IPS-20b (cell line): ENCODE results near the gene CHST1.

Experiments used
- H3K27ac ChIP-seq: one replicate; pipeline ENCODE4 v1.5.1; 2013; ENCODE audit warnings: low read length
- H3K27me3 ChIP-seq: 2 replicates; pipeline ENCODE4 v1.6.1; 2013; ENCODE audit warnings: mild to moderate bottlenecking, low read length, inconsistent platforms; ENCODE audit not compliant: insufficient read depth
- H3K36me3 ChIP-seq: 2 replicates; pipeline ENCODE4 v1.6.1; 2013; ENCODE audit warnings: low read depth, mild to moderate bottlenecking, inconsistent platforms, low read length, moderate library complexity; ENCODE audit not compliant: insufficient read depth
- H3K4me1 ChIP-seq: 2 replicates; pipeline ENCODE4 v1.6.1; 2013; ENCODE audit warnings: mild to moderate bottlenecking, control low read depth, inconsistent platforms, low read length, moderate library complexity; ENCODE audit not compliant: insufficient read depth
- H3K4me3 ChIP-seq: 2 replicates; pipeline ENCODE4 v1.5.1; 2013; ENCODE audit warnings: mild to moderate bottlenecking, low read length, inconsistent platforms
- H3K9ac ChIP-seq: 2 replicates; pipeline ENCODE4 v1.6.1; 2013; ENCODE audit warnings: low read depth, mild to moderate bottlenecking, inconsistent platforms, low read length, moderate library complexity
- H3K9me3 ChIP-seq: 2 replicates; pipeline ENCODE4 v1.6.1; 2013; ENCODE audit warnings: mild to moderate bottlenecking, low read depth, low read length, inconsistent platforms; ENCODE audit not compliant: insufficient read depth

The CHST1 gene

GRCh38 chr11:45647329-45647728, 18.1 kb downstream of the CHST1 start:
- H3K36me3 ChIP-seq: no peaks in the 10 kb centered on the region
- H3K27me3 ChIP-seq: no peaks in the 10 kb centered on the region
- peaks cover 4% of the 10 kb centered on the region; the same call in 1 of the 2 replicates for H3K4me1 ChIP-seq
- H3K9ac ChIP-seq: no peak overlapping the region
- no peaks in the 10 kb centered on the region for H3K9me3 ChIP-seq
- no peak overlapping the region for H3K27ac ChIP-seq
- no peak overlapping the region for H3K4me3 ChIP-seq

DNA sequence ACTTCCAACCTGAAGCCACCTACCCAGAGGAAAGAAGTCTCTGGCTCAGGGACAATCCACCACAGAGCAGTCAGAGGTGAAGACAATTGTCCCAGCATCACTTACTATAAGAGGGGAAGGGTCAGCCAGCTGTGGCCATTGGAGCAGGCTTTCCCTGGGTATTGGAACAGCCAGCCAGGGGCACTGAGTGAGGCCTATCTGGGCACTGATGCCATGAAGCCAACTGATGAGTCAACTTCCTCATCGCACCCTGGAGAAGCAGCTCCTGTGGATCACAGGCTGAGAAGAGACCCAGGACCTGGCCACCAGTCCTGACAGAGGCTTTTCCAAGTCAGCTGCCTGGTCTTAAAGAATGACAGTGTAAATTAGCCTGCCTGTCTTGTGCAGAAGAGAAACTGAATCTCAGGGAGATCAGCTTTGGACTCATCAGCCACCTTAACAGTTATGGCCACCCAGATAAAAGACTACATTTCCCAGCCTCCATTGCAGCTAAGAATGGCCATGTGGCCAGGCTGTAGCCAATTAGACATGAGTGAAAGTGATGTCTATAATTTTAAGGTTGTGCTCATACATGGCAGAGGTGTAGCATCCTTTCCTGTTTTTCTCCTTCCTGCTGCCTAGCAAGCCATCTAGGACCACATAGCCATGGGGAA, 19.0 kb downstream of the CHST1 start:
- H3K27ac ChIP-seq: no peak overlapping the region
- peaks cover 4% of the 10 kb centered on the region; the same call in 1 of the 2 replicates for H3K4me1 ChIP-seq
- no peaks in the 10 kb centered on the region for H3K27me3 ChIP-seq
- no peaks in the 10 kb centered on the region for H3K36me3 ChIP-seq
- H3K9ac ChIP-seq: no peak overlapping the region
- no peaks in the 10 kb centered on the region for H3K9me3 ChIP-seq
- H3K4me3 ChIP-seq: no peak overlapping the region

DNA sequence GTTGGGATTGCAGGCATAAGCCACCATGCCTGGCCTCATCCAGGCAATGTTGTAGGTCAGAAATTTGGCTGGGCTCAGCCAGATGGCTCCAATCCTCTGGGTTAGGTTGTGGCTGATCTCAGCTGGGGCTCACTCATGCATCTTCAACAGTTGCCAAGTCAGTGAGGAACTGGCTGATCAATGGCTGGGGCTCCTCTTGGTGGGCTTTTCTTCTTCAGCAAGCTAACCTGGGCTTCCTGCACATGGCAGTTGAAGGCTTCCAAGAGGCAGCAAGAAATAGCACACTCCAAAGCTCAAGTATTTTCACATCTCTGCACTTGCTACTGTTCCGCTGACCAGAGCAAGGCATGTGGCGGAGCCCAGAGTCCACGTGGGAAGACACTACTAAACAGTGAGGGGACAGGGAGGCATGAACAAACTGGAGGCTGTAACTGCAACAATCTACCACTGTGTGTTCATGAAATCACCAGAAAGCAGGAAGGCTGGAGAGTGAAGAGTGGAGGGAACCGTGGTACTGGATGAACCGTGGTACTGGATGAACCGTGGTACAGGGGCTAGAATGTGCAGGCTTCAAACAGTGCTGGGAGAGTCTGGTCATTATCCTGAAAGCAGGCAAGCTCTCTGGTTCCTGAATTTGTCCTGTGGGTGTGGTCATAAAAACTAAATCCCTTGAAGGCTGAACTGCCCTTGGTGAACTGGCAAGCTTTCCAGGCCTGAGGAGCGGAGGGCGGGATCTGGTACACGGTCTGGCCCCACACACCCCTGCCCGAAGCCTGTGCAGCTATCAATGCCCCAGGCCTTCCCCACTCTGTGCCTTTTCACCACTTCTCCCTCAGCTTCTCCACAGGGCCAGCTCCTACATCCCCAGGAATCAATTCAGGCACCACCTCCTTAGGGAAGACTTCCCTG, 20.2 kb downstream of the CHST1 start:
- Histone ChIP-seq H3K9ac (no peak overlapping the region), H3K27me3 (no peaks in the 10 kb centered on the region), H3K4me3 (no peak overlapping the region)

DNA sequence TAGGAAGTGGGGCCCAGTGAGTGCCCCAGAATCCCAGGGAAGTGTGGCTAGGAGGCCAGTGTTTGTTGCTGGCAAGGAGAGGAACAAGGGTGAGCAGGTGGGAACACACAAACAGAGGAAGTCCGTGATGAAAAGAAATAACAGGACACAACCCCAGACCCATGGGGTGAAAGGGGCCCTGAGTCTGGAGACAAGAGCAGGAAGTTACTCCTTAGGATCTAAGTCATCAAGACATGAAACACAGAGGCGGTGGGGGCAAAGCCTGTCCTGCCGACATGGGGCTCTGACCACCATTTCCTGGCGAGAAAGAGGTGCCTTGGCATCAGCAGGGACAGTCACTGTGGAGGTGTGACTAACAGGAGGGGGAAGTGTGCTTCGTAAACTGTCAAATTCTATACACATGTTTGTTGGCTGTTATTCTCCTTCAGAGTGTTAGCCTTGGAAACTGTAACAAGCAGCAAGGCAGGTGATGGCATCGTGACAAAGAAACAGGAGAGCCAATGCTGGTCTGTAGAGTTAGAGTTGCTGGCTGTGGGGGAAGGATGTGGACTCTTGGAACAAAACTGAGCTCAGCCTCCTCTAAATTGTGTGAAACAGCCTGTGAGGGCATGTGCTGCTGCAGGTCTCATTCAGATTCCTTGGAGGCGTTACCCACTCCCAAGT, 21.7 kb downstream of the CHST1 start:
- H3K27me3 ChIP-seq: no peaks in the 10 kb centered on the region
- no peak overlapping the region for H3K4me3 ChIP-seq
- H3K27ac ChIP-seq: no peak overlapping the region
- no peaks in the 10 kb centered on the region for H3K9me3 ChIP-seq
- H3K36me3 ChIP-seq: no peaks in the 10 kb centered on the region
- H3K4me1 ChIP-seq: peaks cover 4% of the 10 kb centered on the region; the same call in 1 of the 2 replicates
- no peak overlapping the region for H3K9ac ChIP-seq

More for the DNA sequence above, 20.2 kb downstream of the CHST1 start:
- Histone ChIP-seq H3K36me3 (no peaks in the 10 kb centered on the region), H3K9me3 (no peaks in the 10 kb centered on the region), H3K27ac (no peak overlapping the region), H3K4me1 (peaks cover 4% of the 10 kb centered on the region; the same call in 1 of the 2 replicates)

- H3K9me3 ChIP-seq: no peaks in the 10 kb centered on the region
- H3K27me3 ChIP-seq: no peaks in the 10 kb centered on the region
Observed at GRCh38 chr11:45641961-45642360, 23.5 kb downstream of the CHST1 start.

DNA sequence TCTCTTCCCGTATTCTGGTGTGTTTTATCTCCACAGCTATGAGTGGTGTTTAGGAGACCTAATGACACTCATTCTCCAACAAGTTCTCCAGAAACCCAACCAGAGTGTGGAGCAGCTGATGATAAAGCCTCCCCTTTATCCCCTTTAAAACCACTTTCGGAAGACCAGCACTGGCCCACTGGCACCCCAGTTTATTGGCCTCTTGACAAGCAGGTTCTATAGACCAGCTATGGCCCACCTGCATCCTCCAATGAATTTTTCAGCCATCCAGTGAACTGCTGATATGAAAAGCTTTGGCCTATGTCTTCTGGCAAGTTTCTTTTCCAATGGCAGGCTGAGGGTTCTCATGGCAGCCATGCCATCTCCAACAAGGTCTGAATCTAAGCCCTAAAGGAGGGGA, 27.4 kb downstream of the CHST1 start:
- Histone ChIP-seq H3K4me1 (no peaks in the 10 kb centered on the region), H3K36me3 (no peaks in the 10 kb centered on the region), H3K27ac (no peak overlapping the region), H3K27me3 (no peaks in the 10 kb centered on the region), H3K4me3 (no peak overlapping the region), H3K9ac (no peak overlapping the region), H3K9me3 (no peaks in the 10 kb centered on the region)

More at GRCh38 chr11:45641961-45642360, 23.5 kb downstream of the CHST1 start:
- Histone ChIP-seq H3K27ac (no peak overlapping the region), H3K36me3 (no peaks in the 10 kb centered on the region), H3K4me1 (no peaks in the 10 kb centered on the region), H3K9ac (no peak overlapping the region), H3K4me3 (no peak overlapping the region)

- no peak overlapping the region for H3K27ac ChIP-seq
- no peaks in the 10 kb centered on the region for H3K4me1 ChIP-seq
- H3K9me3 ChIP-seq: no peaks in the 10 kb centered on the region
- H3K4me3 ChIP-seq: no peak overlapping the region
- no peaks in the 10 kb centered on the region for H3K36me3 ChIP-seq
- H3K9ac ChIP-seq: no peak overlapping the region
- H3K27me3 ChIP-seq: no peaks in the 10 kb centered on the region
Observed at GRCh38 chr11:45635907-45636306, 29.5 kb downstream of the CHST1 start.

- H3K36me3 ChIP-seq: no peaks in the 10 kb centered on the region
- no peak overlapping the region for H3K27ac ChIP-seq
- no peak overlapping the region for H3K4me3 ChIP-seq
- no peak overlapping the region for H3K9ac ChIP-seq
- peaks cover 12% of the 10 kb centered on the region; the same call in 1 of the 2 replicates for H3K9me3 ChIP-seq
- no peaks in the 10 kb centered on the region for H3K4me1 ChIP-seq
- no peaks in the 10 kb centered on the region for H3K27me3 ChIP-seq
Observed at GRCh38 chr11:45625611-45626010, 39.8 kb downstream of the CHST1 start.

GRCh38 chr11:45624095-45624494, 41.3 kb downstream of the CHST1 start:
- Histone ChIP-seq H3K4me1 (no peaks in the 10 kb centered on the region), H3K36me3 (no peaks in the 10 kb centered on the region), H3K9ac (no peak overlapping the region), H3K4me3 (no peak overlapping the region), H3K9me3 (peaks cover 20% of the 10 kb centered on the region; the same call in 1 of the 2 replicates), H3K27me3 (no peaks in the 10 kb centered on the region), H3K27ac (no peak overlapping the region)

- no peaks in the 10 kb centered on the region for H3K27me3 ChIP-seq
- H3K27ac ChIP-seq: no peak overlapping the region
- H3K4me3 ChIP-seq: no peak overlapping the region
- no peaks in the 10 kb centered on the region for H3K36me3 ChIP-seq
- H3K9ac ChIP-seq: no peak overlapping the region
- H3K4me1 ChIP-seq: peaks cover 3% of the 10 kb centered on the region; the same call in 1 of the 2 replicates
- peaks cover 17% of the 10 kb centered on the region; the same call in 1 of the 2 replicates for H3K9me3 ChIP-seq
Observed at GRCh38 chr11:45622861-45623260, 42.6 kb downstream of the CHST1 start.

DNA sequence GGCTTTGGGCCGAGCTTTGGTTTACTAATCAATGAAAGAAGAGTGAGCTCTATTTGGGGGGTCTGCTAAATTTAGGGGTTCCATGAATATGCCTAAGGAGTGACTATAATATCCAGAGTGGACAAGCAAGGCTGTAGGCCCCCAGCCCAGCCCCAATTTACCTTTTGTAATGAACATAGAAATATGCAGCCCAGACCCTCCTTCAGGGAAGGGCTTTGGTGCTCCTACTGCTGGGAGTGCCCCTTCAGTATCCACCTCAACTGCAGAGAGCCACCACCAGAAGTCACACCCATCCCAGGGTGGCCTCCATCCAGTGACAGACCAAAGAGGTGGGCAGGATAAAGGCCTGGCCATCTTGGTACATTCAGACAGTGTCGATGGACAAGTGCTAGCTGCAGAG, 43.1 kb downstream of the CHST1 start:
- Histone ChIP-seq H3K9ac (no peak overlapping the region), H3K9me3 (peaks cover 12% of the 10 kb centered on the region; the same call in 1 of the 2 replicates), H3K36me3 (no peaks in the 10 kb centered on the region)

More for the DNA sequence above, 43.1 kb downstream of the CHST1 start:
- no peak overlapping the region for H3K4me3 ChIP-seq
- H3K27ac ChIP-seq: no peak overlapping the region
- peaks cover 6% of the 10 kb centered on the region; the same call in 1 of the 2 replicates for H3K4me1 ChIP-seq
- H3K27me3 ChIP-seq: no peaks in the 10 kb centered on the region
